GM23338 (cell line): Measurements from ENCODE around the gene RNGTT. TPM values are rescaled to one million over a fixed set of nuclear protein-coding genes. Genes with fewer than 3 reads are reported as not detected.

Experiments
- ATAC-seq: fragments of 200-7000 bp; cut with Tn5 transposase; 3 replicates; pipeline ENCODE4 v1.9.1; 2020
- DNase-seq: peaks from one replicate; pipeline ENCODE4 v3.0.0-alpha.2; 2015; ENCODE audit warnings: low spot score
- H2AFZ ChIP-seq: fragments of 200-600 bp; sonication (generic); 2 replicates; pipeline ENCODE4 v1.8.0; 2016; ENCODE audit warnings: antibody characterized with exemption, mild to moderate bottlenecking, moderate library complexity
- H3F3A ChIP-seq: fragments of 200-600 bp; sonication (generic); replicated peaks from 2 replicates; pipeline ENCODE4 v1.8.0; 2017; ENCODE audit warnings: antibody characterized with exemption, mixed run types, low read depth
- H3K27ac ChIP-seq: fragments of 200-600 bp; sonication (generic); 2 replicates; pipeline ENCODE4 v1.6.1; 2016; ENCODE audit warnings: low read depth
- H3K27me3 ChIP-seq: fragments of 200-600 bp; sonication (generic); 2 replicates; pipeline ENCODE4 v1.8.0; 2016; ENCODE audit warnings: mild to moderate bottlenecking, mixed run types, moderate library complexity; ENCODE audit not compliant: insufficient read depth
- H3K36me3 ChIP-seq: fragments of 200-600 bp; sonication (generic); 2 replicates; pipeline ENCODE4 v1.8.0; 2016; ENCODE audit warnings: mild to moderate bottlenecking; ENCODE audit not compliant: insufficient read depth
- H3K4me1 ChIP-seq: fragments of 200-600 bp; sonication (generic); 2 replicates; pipeline ENCODE4 v1.8.0; 2016; ENCODE audit warnings: mild to moderate bottlenecking, moderate library complexity; ENCODE audit not compliant: insufficient read depth
- H3K4me2 ChIP-seq: fragments of 200-600 bp; sonication (generic); 2 replicates; pipeline ENCODE4 v1.7.1; 2017; ENCODE audit warnings: mixed run types
- H3K4me3 ChIP-seq: fragments of 200-600 bp; sonication (generic); 2 replicates; pipeline ENCODE4 v1.6.1; 2016; ENCODE audit warnings: mixed run types
- H3K79me2 ChIP-seq: fragments of 200-600 bp; sonication (generic); replicated peaks from 2 replicates; pipeline ENCODE4 v1.8.0; 2017; ENCODE audit warnings: mild to moderate bottlenecking; ENCODE audit not compliant: insufficient read depth
- H3K9me2 ChIP-seq: fragments of 200-600 bp; sonication (generic); 2 replicates; pipeline ENCODE4 v1.8.0; 2017; ENCODE audit not compliant: insufficient read depth
- H4K20me1 ChIP-seq: fragments of 200-600 bp; sonication (generic); replicated peaks from 2 replicates; pipeline ENCODE4 v1.8.0; 2017; ENCODE audit warnings: mild to moderate bottlenecking; ENCODE audit not compliant: insufficient read depth
- H3K27ac Mint-ChIP-seq: 2 replicates; pipeline ENCODE4 v1.8.0; 2020; ENCODE audit warnings: inconsistent platforms, mild to moderate bottlenecking, moderate library complexity, mixed read lengths
- H3K27me3 Mint-ChIP-seq: 3 replicates; pipeline ENCODE4 v1.8.0; 2022; ENCODE audit warnings: low read depth, mild to moderate bottlenecking, moderate library complexity, mixed read lengths, inconsistent platforms; ENCODE audit not compliant: insufficient read depth, poor library complexity
- H3K36me3 Mint-ChIP-seq: 3 replicates; pipeline ENCODE4 v1.8.0; 2021; ENCODE audit warnings: low read depth, mild to moderate bottlenecking, inconsistent platforms, moderate library complexity, mixed read lengths
- H3K4me1 Mint-ChIP-seq: 3 replicates; pipeline ENCODE4 v1.8.0; 2020; ENCODE audit warnings: mild to moderate bottlenecking, inconsistent platforms, mixed read lengths
- H3K4me3 Mint-ChIP-seq: 3 replicates; pipeline ENCODE4 v1.8.0; 2021; ENCODE audit warnings: moderate library complexity, mild to moderate bottlenecking, inconsistent platforms, mixed read lengths
- H3K9me3 Mint-ChIP-seq: 3 replicates; pipeline ENCODE4 v1.8.0; 2020; ENCODE audit warnings: moderate library complexity, mild to moderate bottlenecking, inconsistent platforms, mixed read lengths
- CREB1 ChIP-seq: fragments of 250-450 bp; sonication (Bioruptor Pico); IDR thresholded peaks from 2 replicates; pipeline ENCODE4 v1.5.0; 2020; ENCODE audit warnings: low read depth, mild to moderate bottlenecking, moderate library complexity
- EZH2 ChIP-seq: fragments of 200-600 bp; sonication (generic); IDR thresholded peaks from one replicate; pipeline ENCODE4 v1.8.0; 2017; ENCODE audit warnings: antibody characterized with exemption, mild to moderate bottlenecking, low read depth; ENCODE audit not compliant: unreplicated experiment
- EZH2phosphoT487 ChIP-seq: fragments of 200-600 bp; sonication (generic); IDR thresholded peaks from one replicate; pipeline ENCODE4 v1.8.1; 2018; ENCODE audit warnings: antibody characterized with exemption; ENCODE audit not compliant: unreplicated experiment
- JUNB ChIP-seq: IDR thresholded peaks from one replicate; pipeline ENCODE4 v1.6.1; 2016; ENCODE audit warnings: antibody characterized with exemption; ENCODE audit not compliant: unreplicated experiment
- NANOG ChIP-seq: IDR thresholded peaks from 2 replicates; pipeline ENCODE4 v1.6.1; 2016; ENCODE audit warnings: antibody characterized with exemption, borderline replicate concordance
- POLR2AphosphoS5 ChIP-seq: IDR thresholded peaks from 2 replicates; pipeline ENCODE4 v1.6.1; 2016; ENCODE audit warnings: antibody characterized with exemption, low read depth
- STAT1 ChIP-seq: IDR thresholded peaks from one replicate; pipeline ENCODE4 v1.6.1; 2016; ENCODE audit warnings: antibody characterized with exemption; ENCODE audit not compliant: unreplicated experiment
- ZNF114 ChIP-seq: fragments of 250-450 bp; sonication (Bioruptor Pico); IDR thresholded peaks from 2 replicates; pipeline ENCODE4 v1.5.0; 2020; ENCODE audit warnings: mild to moderate bottlenecking, moderate library complexity
- ZNF331 ChIP-seq: fragments of 250-450 bp; sonication (Bioruptor Pico); IDR thresholded peaks from 2 replicates; pipeline ENCODE4 v1.5.0; 2020; ENCODE audit warnings: low read depth, mild to moderate bottlenecking, moderate library complexity
- polyA plus RNA-seq: library from polyadenylated mRNA; unstranded; fragments of >200 nt; fragmentation: Nextera tagmentation; extraction: Ambion mirVana; gene quantifications from 2 replicates; pipeline ENCODE4 v1.2.1, GENCODE V29; 2016
- total RNA-seq: library from RNA; depleted of rRNA; stranded (reverse); fragments of >200 nt; shearing (Covaris generic); gene quantifications from 2 replicates; pipeline ENCODE4 v1.2.3, GENCODE V29; 2014
- TF ChIP-seq, protein P1 (sequence below): IDR thresholded peaks from one replicate; pipeline ENCODE4 v1.6.1; 2018; ENCODE audit warnings: antibody characterized with exemption; ENCODE audit not compliant: unreplicated experiment
- TF ChIP-seq, protein P2 (sequence below): fragments of 250-450 bp; sonication (Bioruptor Pico); IDR thresholded peaks from 2 replicates; pipeline ENCODE4 v1.5.0; 2020; ENCODE audit warnings: mild to moderate bottlenecking, moderate library complexity
- TF ChIP-seq, protein P3 (sequence below), 2 experiments: fragments of 200-600 bp in 1 of 2; sonication (generic) in 1 of 2; conservative IDR thresholded peaks; 2 replicates each; pipeline versions ENCODE4 v1.5.1 to v1.6.1; 2016 to 2017; ENCODE audit warnings: antibody characterized with exemption in 2 of 2, low read depth in 2 of 2, mild to moderate bottlenecking in 2 of 2, moderate library complexity in 1 of 2

The RNGTT gene
- total and polyA plus RNA-seq, 2 experiments from 2014 or later: 11.2 to 29.2 TPM

DNA sequence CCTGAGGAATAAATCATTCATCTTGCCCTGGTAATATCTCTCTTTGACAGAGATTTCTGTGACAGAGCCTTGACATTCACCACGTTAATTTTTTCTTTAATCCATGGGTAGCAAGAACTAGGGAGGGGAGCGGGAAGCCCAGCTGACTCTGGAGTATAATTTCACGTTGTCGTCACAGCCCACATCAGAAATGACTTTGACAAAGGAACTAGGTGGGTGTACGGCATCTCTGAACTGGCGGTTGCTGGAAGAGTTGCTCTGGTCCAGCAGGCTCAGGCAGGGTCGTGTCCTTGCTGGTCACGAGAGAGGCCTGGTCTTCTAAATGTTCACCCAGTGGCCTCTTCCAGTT lies 400.2 kb downstream of the RNGTT start (continued):
- TF ChIP-seq, protein P1, sequence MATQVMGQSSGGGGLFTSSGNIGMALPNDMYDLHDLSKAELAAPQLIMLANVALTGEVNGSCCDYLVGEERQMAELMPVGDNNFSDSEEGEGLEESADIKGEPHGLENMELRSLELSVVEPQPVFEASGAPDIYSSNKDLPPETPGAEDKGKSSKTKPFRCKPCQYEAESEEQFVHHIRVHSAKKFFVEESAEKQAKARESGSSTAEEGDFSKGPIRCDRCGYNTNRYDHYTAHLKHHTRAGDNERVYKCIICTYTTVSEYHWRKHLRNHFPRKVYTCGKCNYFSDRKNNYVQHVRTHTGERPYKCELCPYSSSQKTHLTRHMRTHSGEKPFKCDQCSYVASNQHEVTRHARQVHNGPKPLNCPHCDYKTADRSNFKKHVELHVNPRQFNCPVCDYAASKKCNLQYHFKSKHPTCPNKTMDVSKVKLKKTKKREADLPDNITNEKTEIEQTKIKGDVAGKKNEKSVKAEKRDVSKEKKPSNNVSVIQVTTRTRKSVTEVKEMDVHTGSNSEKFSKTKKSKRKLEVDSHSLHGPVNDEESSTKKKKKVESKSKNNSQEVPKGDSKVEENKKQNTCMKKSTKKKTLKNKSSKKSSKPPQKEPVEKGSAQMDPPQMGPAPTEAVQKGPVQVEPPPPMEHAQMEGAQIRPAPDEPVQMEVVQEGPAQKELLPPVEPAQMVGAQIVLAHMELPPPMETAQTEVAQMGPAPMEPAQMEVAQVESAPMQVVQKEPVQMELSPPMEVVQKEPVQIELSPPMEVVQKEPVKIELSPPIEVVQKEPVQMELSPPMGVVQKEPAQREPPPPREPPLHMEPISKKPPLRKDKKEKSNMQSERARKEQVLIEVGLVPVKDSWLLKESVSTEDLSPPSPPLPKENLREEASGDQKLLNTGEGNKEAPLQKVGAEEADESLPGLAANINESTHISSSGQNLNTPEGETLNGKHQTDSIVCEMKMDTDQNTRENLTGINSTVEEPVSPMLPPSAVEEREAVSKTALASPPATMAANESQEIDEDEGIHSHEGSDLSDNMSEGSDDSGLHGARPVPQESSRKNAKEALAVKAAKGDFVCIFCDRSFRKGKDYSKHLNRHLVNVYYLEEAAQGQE: no peak
- no peak for TF ChIP-seq NANOG
- no peak for TF ChIP-seq ZNF331 (CRISPR knock-in tag)
- TF ChIP-seq STAT1: no peak

DNA sequence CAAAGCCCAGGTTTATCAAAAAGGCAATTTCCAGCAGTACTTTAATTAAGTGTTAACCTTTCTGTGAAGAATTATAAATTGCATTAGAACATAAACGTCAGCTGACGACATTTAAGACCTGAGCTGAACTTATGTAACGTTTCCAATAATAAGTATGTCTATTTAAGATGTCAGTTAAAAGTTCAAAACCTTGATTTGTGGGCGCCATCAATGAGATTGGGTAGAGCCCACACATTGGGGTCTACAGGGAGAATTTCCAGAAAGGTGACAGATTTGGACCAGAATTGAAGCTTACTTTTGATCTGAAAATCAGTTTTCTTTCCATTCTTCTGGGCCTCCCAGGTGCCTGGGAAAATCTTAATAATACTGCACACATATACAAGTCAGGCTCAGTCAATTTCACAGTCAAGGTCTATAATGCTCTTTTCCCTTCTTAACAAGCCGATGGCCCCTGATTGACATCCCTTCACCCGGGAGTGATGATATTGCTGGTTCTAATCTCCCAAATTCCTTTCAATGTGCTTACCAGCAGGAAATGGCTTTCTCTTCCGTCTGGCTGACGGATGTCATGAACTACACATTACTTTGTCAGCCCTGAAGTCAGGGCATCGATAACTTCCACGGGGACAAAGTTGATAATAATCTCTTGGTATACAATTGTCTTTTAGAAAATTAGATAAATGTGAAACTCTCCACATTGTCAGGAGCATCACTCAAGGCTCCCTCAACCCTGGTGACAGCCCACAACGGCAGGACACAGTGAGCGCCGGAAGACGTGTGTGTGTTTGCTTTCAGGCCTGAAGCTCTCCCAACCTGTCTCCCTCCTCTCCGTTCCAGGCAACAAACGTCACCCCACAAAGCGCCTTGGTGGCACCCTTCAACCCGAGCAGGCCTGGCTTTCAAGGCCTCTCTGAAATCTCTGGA lies 400.8 kb downstream of the RNGTT start:
- Histone ChIP-seq H3K27ac (no peak overlapping the region), H4K20me1 (no peaks in the 10 kb centered on the region), H3K4me2 (no peak overlapping the region), H3K9me2 (no peaks in the 10 kb centered on the region), H2AFZ (peak overlapping the region; percentile 80), H3K4me1 (0 out of 2 replicates have a peak, but pooled peaks cover 6% of the 10 kb centered on the region), H3K27me3 (no peaks in the 10 kb centered on the region), H3K4me3 (no peak overlapping the region), H3F3A (no peaks in the 10 kb centered on the region), H3K79me2 (no peaks in the 10 kb centered on the region), H3K36me3 (no peaks in the 10 kb centered on the region)
- DNase-seq (no peak), ATAC-seq (no peak)
- H3K9me3 Mint-ChIP-seq: peaks cover 2% of the 10 kb centered on the region
- H3K4me1 Mint-ChIP-seq: peaks cover 25% of the 10 kb centered on the region
- no peak overlapping the region for H3K27ac Mint-ChIP-seq
- peaks cover 1% of the 10 kb centered on the region for H3K27me3 Mint-ChIP-seq
- no peaks in the 10 kb centered on the region for H3K36me3 Mint-ChIP-seq
- H3K4me3 Mint-ChIP-seq: no peak overlapping the region
- TF ChIP-seq JUNB (no peak), NANOG (no peak), CREB1 (CRISPR knock-in tag) (no peak), EZH2phosphoT487 (no peak), POLR2AphosphoS5 (no peak), STAT1 (no peak), EZH2 (no peak), ZNF114 (CRISPR knock-in tag) (no peak)
- TF ChIP-seq, protein P2, sequence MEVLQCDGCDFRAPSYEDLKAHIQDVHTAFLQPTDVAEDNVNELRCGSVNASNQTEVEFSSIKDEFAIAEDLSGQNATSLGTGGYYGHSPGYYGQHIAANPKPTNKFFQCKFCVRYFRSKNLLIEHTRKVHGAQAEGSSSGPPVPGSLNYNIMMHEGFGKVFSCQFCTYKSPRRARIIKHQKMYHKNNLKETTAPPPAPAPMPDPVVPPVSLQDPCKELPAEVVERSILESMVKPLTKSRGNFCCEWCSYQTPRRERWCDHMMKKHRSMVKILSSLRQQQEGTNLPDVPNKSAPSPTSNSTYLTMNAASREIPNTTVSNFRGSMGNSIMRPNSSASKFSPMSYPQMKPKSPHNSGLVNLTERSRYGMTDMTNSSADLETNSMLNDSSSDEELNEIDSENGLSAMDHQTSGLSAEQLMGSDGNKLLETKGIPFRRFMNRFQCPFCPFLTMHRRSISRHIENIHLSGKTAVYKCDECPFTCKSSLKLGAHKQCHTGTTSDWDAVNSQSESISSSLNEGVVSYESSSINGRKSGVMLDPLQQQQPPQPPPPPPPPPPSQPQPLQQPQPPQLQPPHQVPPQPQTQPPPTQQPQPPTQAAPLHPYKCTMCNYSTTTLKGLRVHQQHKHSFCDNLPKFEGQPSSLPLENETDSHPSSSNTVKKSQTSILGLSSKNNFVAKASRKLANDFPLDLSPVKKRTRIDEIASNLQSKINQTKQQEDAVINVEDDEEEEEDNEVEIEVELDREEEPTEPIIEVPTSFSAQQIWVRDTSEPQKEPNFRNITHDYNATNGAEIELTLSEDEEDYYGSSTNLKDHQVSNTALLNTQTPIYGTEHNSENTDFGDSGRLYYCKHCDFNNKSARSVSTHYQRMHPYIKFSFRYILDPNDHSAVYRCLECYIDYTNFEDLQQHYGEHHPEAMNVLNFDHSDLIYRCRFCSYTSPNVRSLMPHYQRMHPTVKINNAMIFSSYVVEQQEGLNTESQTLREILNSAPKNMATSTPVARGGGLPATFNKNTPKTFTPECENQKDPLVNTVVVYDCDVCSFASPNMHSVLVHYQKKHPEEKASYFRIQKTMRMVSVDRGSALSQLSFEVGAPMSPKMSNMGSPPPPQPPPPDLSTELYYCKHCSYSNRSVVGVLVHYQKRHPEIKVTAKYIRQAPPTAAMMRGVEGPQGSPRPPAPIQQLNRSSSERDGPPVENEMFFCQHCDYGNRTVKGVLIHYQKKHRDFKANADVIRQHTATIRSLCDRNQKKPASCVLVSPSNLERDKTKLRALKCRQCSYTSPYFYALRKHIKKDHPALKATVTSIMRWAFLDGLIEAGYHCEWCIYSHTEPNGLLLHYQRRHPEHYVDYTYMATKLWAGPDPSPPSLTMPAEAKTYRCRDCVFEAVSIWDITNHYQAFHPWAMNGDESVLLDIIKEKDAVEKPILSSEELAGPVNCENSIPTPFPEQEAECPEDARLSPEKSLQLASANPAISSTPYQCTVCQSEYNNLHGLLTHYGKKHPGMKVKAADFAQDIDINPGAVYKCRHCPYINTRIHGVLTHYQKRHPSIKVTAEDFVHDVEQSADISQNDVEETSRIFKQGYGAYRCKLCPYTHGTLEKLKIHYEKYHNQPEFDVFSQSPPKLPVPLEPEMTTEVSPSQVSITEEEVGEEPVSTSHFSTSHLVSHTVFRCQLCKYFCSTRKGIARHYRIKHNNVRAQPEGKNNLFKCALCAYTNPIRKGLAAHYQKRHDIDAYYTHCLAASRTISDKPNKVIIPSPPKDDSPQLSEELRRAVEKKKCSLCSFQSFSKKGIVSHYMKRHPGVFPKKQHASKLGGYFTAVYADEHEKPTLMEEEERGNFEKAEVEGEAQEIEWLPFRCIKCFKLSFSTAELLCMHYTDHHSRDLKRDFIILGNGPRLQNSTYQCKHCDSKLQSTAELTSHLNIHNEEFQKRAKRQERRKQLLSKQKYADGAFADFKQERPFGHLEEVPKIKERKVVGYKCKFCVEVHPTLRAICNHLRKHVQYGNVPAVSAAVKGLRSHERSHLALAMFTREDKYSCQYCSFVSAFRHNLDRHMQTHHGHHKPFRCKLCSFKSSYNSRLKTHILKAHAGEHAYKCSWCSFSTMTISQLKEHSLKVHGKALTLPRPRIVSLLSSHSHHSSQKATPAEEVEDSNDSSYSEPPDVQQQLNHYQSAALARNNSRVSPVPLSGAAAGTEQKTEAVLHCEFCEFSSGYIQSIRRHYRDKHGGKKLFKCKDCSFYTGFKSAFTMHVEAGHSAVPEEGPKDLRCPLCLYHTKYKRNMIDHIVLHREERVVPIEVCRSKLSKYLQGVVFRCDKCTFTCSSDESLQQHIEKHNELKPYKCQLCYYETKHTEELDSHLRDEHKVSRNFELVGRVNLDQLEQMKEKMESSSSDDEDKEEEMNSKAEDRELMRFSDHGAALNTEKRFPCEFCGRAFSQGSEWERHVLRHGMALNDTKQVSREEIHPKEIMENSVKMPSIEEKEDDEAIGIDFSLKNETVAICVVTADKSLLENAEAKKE (CRISPR knock-in tag): no peak
- TF ChIP-seq, protein P3, sequence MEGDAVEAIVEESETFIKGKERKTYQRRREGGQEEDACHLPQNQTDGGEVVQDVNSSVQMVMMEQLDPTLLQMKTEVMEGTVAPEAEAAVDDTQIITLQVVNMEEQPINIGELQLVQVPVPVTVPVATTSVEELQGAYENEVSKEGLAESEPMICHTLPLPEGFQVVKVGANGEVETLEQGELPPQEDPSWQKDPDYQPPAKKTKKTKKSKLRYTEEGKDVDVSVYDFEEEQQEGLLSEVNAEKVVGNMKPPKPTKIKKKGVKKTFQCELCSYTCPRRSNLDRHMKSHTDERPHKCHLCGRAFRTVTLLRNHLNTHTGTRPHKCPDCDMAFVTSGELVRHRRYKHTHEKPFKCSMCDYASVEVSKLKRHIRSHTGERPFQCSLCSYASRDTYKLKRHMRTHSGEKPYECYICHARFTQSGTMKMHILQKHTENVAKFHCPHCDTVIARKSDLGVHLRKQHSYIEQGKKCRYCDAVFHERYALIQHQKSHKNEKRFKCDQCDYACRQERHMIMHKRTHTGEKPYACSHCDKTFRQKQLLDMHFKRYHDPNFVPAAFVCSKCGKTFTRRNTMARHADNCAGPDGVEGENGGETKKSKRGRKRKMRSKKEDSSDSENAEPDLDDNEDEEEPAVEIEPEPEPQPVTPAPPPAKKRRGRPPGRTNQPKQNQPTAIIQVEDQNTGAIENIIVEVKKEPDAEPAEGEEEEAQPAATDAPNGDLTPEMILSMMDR (conservative IDR thresholded peaks at IDR 0.05; ENCODE audit: low read depth in 2 of 2): no peak
